T-helper 1 cell treated with Interleukin-12 subunit alpha and Interleukin-12 subunit beta and Interleukin-4 antibody, amounts not matched to agents 30 μg/mL and 1 μg/mL, for 36 hours (primary cell): ENCODE data around the gene NHSL2.

Experiments
- H3K27ac Mint-ChIP-seq: one replicate; pipeline ENCODE4 v1.8.0; 2021; ENCODE audit warnings: mild to moderate bottlenecking, mixed read lengths
- H3K27me3 Mint-ChIP-seq: one replicate; pipeline ENCODE4 v1.8.0; 2021; ENCODE audit warnings: low read depth, mixed read lengths
- H3K36me3 Mint-ChIP-seq: one replicate; pipeline ENCODE4 v1.8.0; 2021; ENCODE audit warnings: low read depth, mixed read lengths
- H3K4me1 Mint-ChIP-seq: one replicate; pipeline ENCODE4 v1.8.0; 2021; ENCODE audit warnings: low read depth, mixed read lengths
- H3K4me3 Mint-ChIP-seq: one replicate; pipeline ENCODE4 v1.8.0; 2021; ENCODE audit warnings: mild to moderate bottlenecking, moderate library complexity, mixed read lengths
- H3K9me3 Mint-ChIP-seq: one replicate; pipeline ENCODE4 v1.8.0; 2021; ENCODE audit warnings: mixed read lengths

The NHSL2 gene

GRCh38 chrX:72126048-72126415 is 215.4 kb downstream of the NHSL2 start:
- Mint-ChIP-seq H3K4me1 (peaks cover 40% of the 10 kb centered on the region), H3K36me3 (no peaks in the 10 kb centered on the region), H3K9me3 (no peaks in the 10 kb centered on the region), H3K4me3 (no peak overlapping the region), H3K27me3 (peaks cover 53% of the 10 kb centered on the region), H3K27ac (no peak overlapping the region)

- H3K4me3 Mint-ChIP-seq = no peak overlapping the region
- H3K27me3 Mint-ChIP-seq = peaks cover 57% of the 10 kb centered on the region
- peaks cover 34% of the 10 kb centered on the region for H3K4me1 Mint-ChIP-seq
- H3K36me3 Mint-ChIP-seq = no peaks in the 10 kb centered on the region
- H3K9me3 Mint-ChIP-seq = no peaks in the 10 kb centered on the region
- no peak overlapping the region for H3K27ac Mint-ChIP-seq
Measured at GRCh38 chrX:72126539-72127140, 216.0 kb downstream of the NHSL2 start.

- Mint-ChIP-seq H3K4me1 (peaks cover 33% of the 10 kb centered on the region), H3K9me3 (no peaks in the 10 kb centered on the region), H3K4me3 (no peak overlapping the region), H3K36me3 (no peaks in the 10 kb centered on the region), H3K27me3 (peaks cover 62% of the 10 kb centered on the region), H3K27ac (no peak overlapping the region)
Measured at GRCh38 chrX:72127332-72127731, 216.7 kb downstream of the NHSL2 start.

- no peak overlapping the region for H3K27ac Mint-ChIP-seq
- peaks cover 25% of the 10 kb centered on the region for H3K4me1 Mint-ChIP-seq
- peaks cover 66% of the 10 kb centered on the region for H3K27me3 Mint-ChIP-seq
- H3K4me3 Mint-ChIP-seq = no peak overlapping the region
- H3K9me3 Mint-ChIP-seq = no peaks in the 10 kb centered on the region
- no peaks in the 10 kb centered on the region for H3K36me3 Mint-ChIP-seq
Measured at GRCh38 chrX:72128183-72128834, 217.7 kb downstream of the NHSL2 start.

GRCh38 chrX:72128881-72129280 is 218.2 kb downstream of the NHSL2 start:
- Mint-ChIP-seq H3K4me1 (peaks cover 23% of the 10 kb centered on the region), H3K9me3 (no peaks in the 10 kb centered on the region), H3K4me3 (no peak overlapping the region), H3K27ac (no peak overlapping the region), H3K27me3 (peaks cover 71% of the 10 kb centered on the region), H3K36me3 (no peaks in the 10 kb centered on the region)

GRCh38 chrX:72129661-72130060 is 219.0 kb downstream of the NHSL2 start:
- no peak overlapping the region for H3K4me3 Mint-ChIP-seq
- H3K4me1 Mint-ChIP-seq = peaks cover 17% of the 10 kb centered on the region
- H3K9me3 Mint-ChIP-seq = no peaks in the 10 kb centered on the region
- H3K36me3 Mint-ChIP-seq = no peaks in the 10 kb centered on the region
- no peak overlapping the region for H3K27ac Mint-ChIP-seq
- peaks cover 72% of the 10 kb centered on the region for H3K27me3 Mint-ChIP-seq

- peaks cover 11% of the 10 kb centered on the region for H3K4me1 Mint-ChIP-seq
- no peak overlapping the region for H3K27ac Mint-ChIP-seq
- H3K27me3 Mint-ChIP-seq = peaks cover 72% of the 10 kb centered on the region
- H3K9me3 Mint-ChIP-seq = no peaks in the 10 kb centered on the region
- no peaks in the 10 kb centered on the region for H3K36me3 Mint-ChIP-seq
- H3K4me3 Mint-ChIP-seq = no peak overlapping the region
Measured at GRCh38 chrX:72130156-72130761, 219.6 kb downstream of the NHSL2 start.

- Mint-ChIP-seq H3K36me3 (no peaks in the 10 kb centered on the region), H3K9me3 (no peaks in the 10 kb centered on the region), H3K27ac (no peak overlapping the region), H3K4me1 (peaks cover 8% of the 10 kb centered on the region), H3K27me3 (peaks cover 68% of the 10 kb centered on the region), H3K4me3 (peak overlapping the region; percentile 14)
Measured at GRCh38 chrX:72130762-72131250, 220.2 kb downstream of the NHSL2 start.

GRCh38 chrX:72131317-72132294 is 221.0 kb downstream of the NHSL2 start, which contains the start of gene RTL5:
TSS of gene RTL5 (minus strand) at chrX:72131915.
- H3K4me1 Mint-ChIP-seq = peaks cover 5% of the 10 kb centered on the region
- H3K9me3 Mint-ChIP-seq = no peaks in the 10 kb centered on the region
- no peaks in the 10 kb centered on the region for H3K36me3 Mint-ChIP-seq
- H3K27me3 Mint-ChIP-seq = peaks cover 68% of the 10 kb centered on the region
- H3K4me3 Mint-ChIP-seq = peak within 1 kb of the TSS; percentile 37
- no peak within 1 kb of the TSS for H3K27ac Mint-ChIP-seq

- Mint-ChIP-seq H3K4me3 (no peak overlapping the region), H3K27me3 (peaks cover 68% of the 10 kb centered on the region), H3K4me1 (peaks cover 2% of the 10 kb centered on the region), H3K27ac (no peak overlapping the region), H3K9me3 (no peaks in the 10 kb centered on the region), H3K36me3 (no peaks in the 10 kb centered on the region)
Measured at GRCh38 chrX:72132456-72132855, 221.8 kb downstream of the NHSL2 start.

- H3K27me3 Mint-ChIP-seq = peaks cover 54% of the 10 kb centered on the region
- H3K4me3 Mint-ChIP-seq = no peak overlapping the region
- H3K36me3 Mint-ChIP-seq = no peaks in the 10 kb centered on the region
- no peak overlapping the region for H3K27ac Mint-ChIP-seq
- peaks cover 2% of the 10 kb centered on the region for H3K4me1 Mint-ChIP-seq
- H3K9me3 Mint-ChIP-seq = no peaks in the 10 kb centered on the region
Measured at GRCh38 chrX:72133851-72134546, 223.4 kb downstream of the NHSL2 start.

GRCh38 chrX:72137846-72138495 is 227.3 kb downstream of the NHSL2 start:
- no peak overlapping the region for H3K27ac Mint-ChIP-seq
- no peak overlapping the region for H3K4me3 Mint-ChIP-seq
- peaks cover 42% of the 10 kb centered on the region for H3K27me3 Mint-ChIP-seq
- peaks cover 3% of the 10 kb centered on the region for H3K36me3 Mint-ChIP-seq
- H3K9me3 Mint-ChIP-seq = no peaks in the 10 kb centered on the region
- H3K4me1 Mint-ChIP-seq = peaks cover 11% of the 10 kb centered on the region

- H3K9me3 Mint-ChIP-seq = no peaks in the 10 kb centered on the region
- H3K4me1 Mint-ChIP-seq = peaks cover 18% of the 10 kb centered on the region
- peaks cover 28% of the 10 kb centered on the region for H3K27me3 Mint-ChIP-seq
- H3K4me3 Mint-ChIP-seq = no peak overlapping the region
- H3K36me3 Mint-ChIP-seq = peaks cover 5% of the 10 kb centered on the region
- no peak overlapping the region for H3K27ac Mint-ChIP-seq
Measured at GRCh38 chrX:72139538-72139937, 228.9 kb downstream of the NHSL2 start.
